Esophagus (tissue), 2 donors: ENCODE results near the gene RBP7. TPM values are rescaled to one million over a fixed set of nuclear protein-coding genes. Genes with fewer than 3 reads are reported as not detected.
A peak's percentile ranks its signal among the peaks of the same experiment; 100 is the strongest.

Experiments
- H3K27ac ChIP-seq, 2 donors: one replicate each; pipeline ENCODE4 v1.5.1; 2013; ENCODE audit warnings: low read depth in 2 of 2, mild to moderate bottlenecking in 2 of 2, inconsistent platforms in 1 of 2, low read length in 1 of 2, moderate library complexity in 1 of 2
- H3K27me3 ChIP-seq, 2 donors: one replicate each; pipeline ENCODE4 v1.6.1; 2013; ENCODE audit warnings: low read length in 2 of 2, control low read depth in 1 of 2, mild to moderate bottlenecking in 1 of 2; ENCODE audit not compliant: insufficient read depth in 2 of 2, control insufficient read depth in 1 of 2
- H3K36me3 ChIP-seq, 2 donors: one replicate each; pipeline ENCODE4 v1.6.1; 2013; ENCODE audit warnings: low read length in 1 of 2; ENCODE audit not compliant: control insufficient read depth in 2 of 2, insufficient read depth in 2 of 2
- H3K4me1 ChIP-seq, 2 donors: one replicate each; pipeline ENCODE4 v1.6.1; 2013; ENCODE audit warnings: low read length in 1 of 2; ENCODE audit not compliant: control insufficient read depth in 2 of 2, insufficient read depth in 2 of 2
- H3K4me3 ChIP-seq, 2 donors: one replicate each; pipeline ENCODE4 v1.5.1; 2013; ENCODE audit warnings: low read length in 2 of 2, mild to moderate bottlenecking in 2 of 2, low read depth in 1 of 2, moderate library complexity in 1 of 2
- H3K9me3 ChIP-seq, 2 donors: one replicate each; pipeline ENCODE4 v1.6.1; 2013; ENCODE audit warnings: mild to moderate bottlenecking in 2 of 2, low read depth in 1 of 2, low read length in 1 of 2, moderate library complexity in 1 of 2; ENCODE audit not compliant: control insufficient read depth in 2 of 2, insufficient read depth in 1 of 2
- WGBS, 2 donors: extraction: QIAGEN DNeasy Blood & Tissue Kit; methylation state at CpG; one replicate each; pipeline ENCODE4 v1.1.7; 2013; 5-methylcytosine and 5-hydroxymethylcytosine counted together
- polyA plus RNA-seq, 2 donors: library from polyadenylated mRNA; stranded (reverse); fragments of 200-250 nt; gene quantifications; one replicate each; pipeline ENCODE4 v1.2.3, GENCODE V29; 2013
- donor health status: healthy with polysubstance abuse.
- donor health status: Bipolar disorder and iron deficiency.

RBP7 gene
- polyA plus RNA-seq, 2 donors: 47.6 to 66.9 TPM

- no peaks in the 10 kb centered on the region for H3K27me3 ChIP-seq
- 89 to 97% methylated on average over 3 of the region's 3 CpGs for WGBS, 2 donors
- H3K4me3 ChIP-seq: no peak overlapping the region
- H3K9me3 ChIP-seq: no peaks in the 10 kb centered on the region
- H3K36me3 ChIP-seq: no peaks in the 10 kb centered on the region
- H3K4me1 ChIP-seq: peaks cover 6 to 17% of the 10 kb centered on the region in 2 donors
- no peak overlapping the region for H3K27ac ChIP-seq
Observed at GRCh38 chr1:10048601-10049000, 51.6 kb downstream of the RBP7 start.

- peaks cover 3 to 8% of the 10 kb centered on the region in 2 donors for H3K4me1 ChIP-seq
- 53 to 57% methylated on average over 3 of the region's 3 CpGs for WGBS, 2 donors
- no peak overlapping the region for H3K4me3 ChIP-seq
Observed at GRCh38 chr1:10050611-10051010, 53.6 kb downstream of the RBP7 start.

GRCh38 chr1:10051656-10052055, 54.6 kb downstream of the RBP7 start:
- WGBS, 2 donors: 83 to 85% methylated on average over 1 of the region's 1 CpG
- Histone ChIP-seq H3K36me3 (no peaks in the 10 kb centered on the region), H3K9me3 (no peaks in the 10 kb centered on the region), H3K27ac (no peak overlapping the region), H3K4me3 (no peak overlapping the region), H3K27me3 (no peaks in the 10 kb centered on the region), H3K4me1 (peaks cover 3 to 4% of the 10 kb centered on the region in 2 donors)

More at GRCh38 chr1:10050611-10051010, 53.6 kb downstream of the RBP7 start:
- Histone ChIP-seq H3K27me3 (no peaks in the 10 kb centered on the region), H3K36me3 (no peaks in the 10 kb centered on the region), H3K27ac (no peak overlapping the region), H3K9me3 (no peaks in the 10 kb centered on the region)

DNA sequence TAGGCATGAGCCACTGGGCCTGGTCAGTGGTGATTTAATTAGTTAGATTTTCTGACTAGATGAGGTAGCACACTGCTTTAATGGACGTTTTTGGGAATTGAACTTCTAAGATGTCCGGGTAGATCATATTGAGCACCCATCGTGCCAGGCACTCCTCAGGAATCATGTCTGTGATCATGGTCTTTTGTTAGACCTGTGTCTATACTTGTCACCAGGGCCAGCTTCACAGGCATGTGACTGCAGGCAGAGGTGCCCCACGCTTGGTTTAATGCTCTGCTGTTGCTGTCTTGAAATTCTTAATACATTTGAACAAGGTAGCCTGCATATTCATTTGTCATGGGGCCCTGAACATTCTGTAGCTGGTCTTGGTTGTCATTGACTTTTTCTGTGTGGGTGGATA, 55.3 kb downstream of the RBP7 start:
- no peaks in the 10 kb centered on the region for H3K36me3 ChIP-seq
- no peak overlapping the region for H3K4me3 ChIP-seq
- no peak overlapping the region for H3K27ac ChIP-seq
- no peaks in the 10 kb centered on the region for H3K9me3 ChIP-seq
- H3K4me1 ChIP-seq: peaks cover 2 to 3% of the 10 kb centered on the region in 2 donors
- no peaks in the 10 kb centered on the region for H3K27me3 ChIP-seq
- whole genome bisulfite sequencing, 2 donors: 60 to 76% methylated on average over 4 of the region's 4 CpGs

- H3K4me1 ChIP-seq: peaks cover 2 to 4% of the 10 kb centered on the region in 2 donors
- no peaks in the 10 kb centered on the region for H3K27me3 ChIP-seq
- WGBS, 2 donors: 92 to 93% methylated on average over 2 of the region's 2 CpGs
- no peaks in the 10 kb centered on the region for H3K9me3 ChIP-seq
- H3K36me3 ChIP-seq: no peaks in the 10 kb centered on the region
- no peak overlapping the region for H3K4me3 ChIP-seq
- no peak overlapping the region for H3K27ac ChIP-seq
Observed at GRCh38 chr1:10054465-10054864, 57.4 kb downstream of the RBP7 start.

- WGBS, 2 donors: 81 to 83% methylated on average over 4 of the region's 4 CpGs
- H3K4me1 ChIP-seq: peaks cover 2 to 5% of the 10 kb centered on the region in 2 donors
- no peak overlapping the region for H3K4me3 ChIP-seq
- no peak overlapping the region for H3K27ac ChIP-seq
- H3K9me3 ChIP-seq: no peaks in the 10 kb centered on the region
- H3K36me3 ChIP-seq: no peaks in the 10 kb centered on the region
- H3K27me3 ChIP-seq: no peaks in the 10 kb centered on the region
Observed at GRCh38 chr1:10056599-10056987, 59.6 kb downstream of the RBP7 start.

DNA sequence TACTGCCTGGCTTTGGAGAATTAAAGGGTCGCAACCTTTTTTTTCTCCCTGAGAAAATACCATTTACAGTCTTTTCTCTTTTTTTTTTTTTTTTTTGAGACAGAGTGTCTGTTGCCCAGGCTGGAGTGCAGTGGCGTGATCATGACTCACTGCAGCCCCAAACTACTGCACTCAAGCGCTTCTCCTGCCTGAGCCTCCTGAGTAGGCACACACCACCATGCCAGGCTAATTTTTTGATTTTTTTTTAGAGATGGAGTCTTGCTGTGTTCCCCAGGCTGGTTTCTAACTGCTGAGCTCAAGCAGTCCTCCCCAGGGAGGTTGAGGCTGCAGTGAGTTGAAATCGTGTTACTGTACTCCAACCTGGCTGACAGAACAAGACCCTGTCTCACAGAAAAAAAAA, 60.3 kb downstream of the RBP7 start:
- H3K27ac ChIP-seq: no peak overlapping the region
- 44 to 50% methylated on average over 4 of the region's 4 CpGs for WGBS, 2 donors
- no peaks in the 10 kb centered on the region for H3K27me3 ChIP-seq
- H3K9me3 ChIP-seq: no peaks in the 10 kb centered on the region
- H3K4me1 ChIP-seq: peaks cover 2 to 5% of the 10 kb centered on the region in 2 donors
- H3K36me3 ChIP-seq: no peaks in the 10 kb centered on the region
- H3K4me3 ChIP-seq: no peak overlapping the region

GRCh38 chr1:10057796-10058195, 60.8 kb downstream of the RBP7 start:
- peak overlapping the region in 1 of 2 donors; percentile 50 for H3K27ac ChIP-seq
- no peaks in the 10 kb centered on the region for H3K27me3 ChIP-seq
- H3K4me3 ChIP-seq: no peak overlapping the region
- H3K4me1 ChIP-seq: peaks cover 2 to 5% of the 10 kb centered on the region in 2 donors
- no peaks in the 10 kb centered on the region for H3K9me3 ChIP-seq
- WGBS, 2 donors: 47 to 57% methylated on average over 5 of the region's 5 CpGs
- H3K36me3 ChIP-seq: no peaks in the 10 kb centered on the region

DNA sequence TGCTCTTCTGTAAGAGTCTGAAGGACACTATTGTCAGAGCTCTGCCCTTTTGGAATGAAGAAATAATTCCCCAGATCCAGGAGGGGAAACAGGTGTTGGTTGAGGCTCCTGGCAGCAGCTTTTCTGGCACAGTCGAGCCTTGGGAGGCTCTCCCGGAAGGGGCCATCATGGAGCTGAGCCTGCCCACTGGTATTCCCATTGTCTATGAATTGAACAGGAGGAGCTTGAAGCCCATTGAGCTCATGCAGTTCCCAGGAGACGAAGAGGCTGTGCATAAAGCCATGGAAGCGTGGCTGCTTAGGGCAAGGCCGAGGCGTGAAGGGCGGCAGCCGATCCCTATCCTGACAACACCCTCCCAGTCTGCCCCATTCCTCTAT, 62.3 kb downstream of the RBP7 start:
- H3K4me1 ChIP-seq: peaks cover 5% of the 10 kb centered on the region in 2 donors
- no peaks in the 10 kb centered on the region for H3K27me3 ChIP-seq
- 86 to 90% methylated on average over 8 of the region's 8 CpGs for WGBS, 2 donors
- H3K36me3 ChIP-seq: no peaks in the 10 kb centered on the region
- H3K4me3 ChIP-seq: no peak overlapping the region
- no peaks in the 10 kb centered on the region for H3K9me3 ChIP-seq
- H3K27ac ChIP-seq: no peak overlapping the region

DNA sequence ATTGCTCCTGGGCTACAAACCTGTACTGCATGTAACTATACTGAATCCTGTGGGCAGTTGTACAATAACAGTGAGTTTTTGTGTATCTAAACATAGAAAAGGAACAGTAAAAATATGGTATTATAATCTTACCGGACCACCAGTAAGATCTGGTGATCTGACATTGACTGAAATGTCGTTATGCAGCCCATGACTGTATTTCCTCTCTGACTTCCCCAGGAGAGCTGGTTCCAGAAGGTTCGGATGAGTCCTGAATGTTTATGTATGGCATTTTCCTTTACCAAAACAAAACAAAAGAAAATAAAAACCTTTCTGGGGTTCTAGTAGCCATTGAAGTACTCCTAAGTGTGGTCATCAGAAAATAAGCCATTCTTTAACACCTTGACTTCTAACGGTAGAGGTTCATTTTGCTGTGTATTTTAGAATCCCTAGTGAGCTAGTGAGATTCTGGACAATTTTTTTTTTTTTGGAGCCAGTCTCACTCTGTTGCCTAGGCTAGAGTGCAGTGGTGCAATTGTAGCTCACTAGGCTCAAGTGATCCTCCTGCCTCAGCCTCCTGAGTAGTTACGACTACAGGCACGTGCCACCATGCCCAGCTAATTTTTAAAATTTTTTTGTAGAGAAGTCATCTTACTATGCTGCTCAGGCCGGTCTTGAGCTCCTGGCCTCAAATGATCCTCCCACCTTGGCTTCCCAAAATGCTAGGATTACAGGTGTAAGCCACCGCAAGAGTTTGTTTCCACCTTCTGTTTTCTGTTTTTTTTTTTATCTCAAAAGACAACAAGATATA, 63.5 kb downstream of the RBP7 start:
- H3K4me3 ChIP-seq: no peak overlapping the region
- no peak overlapping the region for H3K27ac ChIP-seq
- H3K36me3 ChIP-seq: no peaks in the 10 kb centered on the region
- 83 to 92% methylated on average over 8 of the region's 8 CpGs for WGBS, 2 donors
- no peaks in the 10 kb centered on the region for H3K27me3 ChIP-seq
- H3K4me1 ChIP-seq: peaks cover 5 to 8% of the 10 kb centered on the region in 2 donors
- no peaks in the 10 kb centered on the region for H3K9me3 ChIP-seq
